ENCODE results near the gene NCBP2L.
A peak's percentile ranks its signal among the peaks of the same experiment; 100 is the strongest.

Gene NCBP2L

DNA sequence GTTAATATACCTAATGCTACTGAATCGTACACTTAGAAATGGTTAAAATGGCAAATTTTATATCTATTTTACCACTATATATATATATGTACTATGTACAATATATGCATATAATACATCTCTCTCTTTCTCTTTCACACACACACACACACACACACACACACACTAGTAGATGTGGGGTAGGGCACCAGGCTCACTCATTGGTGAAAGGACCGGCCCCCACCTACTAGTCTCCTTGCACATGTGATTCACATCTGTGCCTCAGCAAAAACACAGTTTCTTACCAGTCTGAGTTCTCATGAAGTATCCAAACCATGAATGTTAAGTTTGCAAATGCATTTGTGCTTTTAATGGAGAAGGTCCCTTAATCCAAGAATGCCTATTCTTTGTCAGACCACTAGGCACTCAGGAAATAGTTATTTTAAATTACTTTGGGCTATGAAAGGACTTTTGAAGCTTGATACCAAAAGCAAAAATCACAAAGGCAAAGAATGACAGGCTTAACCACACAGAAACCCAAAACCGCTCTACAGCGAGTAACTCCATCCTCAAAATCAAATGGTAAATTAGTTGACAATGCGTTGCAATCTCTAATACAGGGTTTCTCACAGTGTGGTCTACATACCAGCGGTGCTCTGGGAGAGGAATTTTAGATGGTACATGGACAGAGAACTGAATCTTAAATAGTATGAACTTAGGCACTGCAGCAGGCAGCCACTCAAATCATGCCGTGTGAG lies 7.8 kb upstream of the NCBP2L start:
- peaks cover 63% of the 10 kb centered on the region for H3K79me2 ChIP-seq (ENCODE audit: insufficient read depth, low read length)
- peaks cover 27% of the 10 kb centered on the region for H3K4me1 ChIP-seq (ENCODE audit: insufficient read depth, low read length, poor library complexity, severe bottlenecking)
- no peaks in the 10 kb centered on the region for H3K27me3 ChIP-seq (ENCODE audit: insufficient read depth, low read length, poor library complexity, severe bottlenecking)
- no peaks in the 10 kb centered on the region for H3K36me3 ChIP-seq (ENCODE audit: insufficient read depth, low read length)
- TF ChIP-seq CTCF (conservative IDR thresholded peaks at IDR 0.05; ENCODE audit: low read length), result no peak
- no peak for TF ChIP-seq EZH2phosphoT487 (IDR thresholded peaks at IDR 0.05; ENCODE audit: borderline replicate concordance)
- H3K9me3 ChIP-seq (ENCODE audit: insufficient read depth, low read depth, low read length), result no peaks in the 10 kb centered on the region
- H3K9ac ChIP-seq (ENCODE audit: low read depth, low read length, poor library complexity, severe bottlenecking), result no peak overlapping the region
- H3K9me2 ChIP-seq (replicated peaks; ENCODE audit: low read depth, low read length), result no peaks in the 10 kb centered on the region
- peaks cover 4% of the 10 kb centered on the region for H4K20me1 ChIP-seq (ENCODE audit: insufficient read depth, low read length, poor library complexity, severe bottlenecking)
- H3K4me3 ChIP-seq (ENCODE audit: low read length, poor library complexity, severe bottlenecking), result peak overlapping the region; percentile 10
- H3F3A ChIP-seq (ENCODE audit: low read depth), result no peaks in the 10 kb centered on the region
- H2AFZ ChIP-seq (ENCODE audit: low read length), result no peak overlapping the region
- peak overlapping the region; percentile 56 for H3K4me2 ChIP-seq (ENCODE audit: low read depth, low read length, poor library complexity, severe bottlenecking)

- Histone ChIP-seq H3K9me2 (replicated peaks; ENCODE audit: low read depth, low read length) (no peaks in the 10 kb centered on the region), H3K4me2 (ENCODE audit: low read depth, low read length, poor library complexity, severe bottlenecking) (peak overlapping the region; percentile 97), H3K27me3 (ENCODE audit: insufficient read depth, low read length, poor library complexity, severe bottlenecking) (no peaks in the 10 kb centered on the region), H3K36me3 (ENCODE audit: insufficient read depth, low read length) (no peaks in the 10 kb centered on the region), H3K9me3 (ENCODE audit: insufficient read depth, low read depth, low read length) (no peaks in the 10 kb centered on the region), H2AFZ (ENCODE audit: low read length) (no peak overlapping the region), H3K79me2 (ENCODE audit: insufficient read depth, low read length) (peaks cover 72% of the 10 kb centered on the region), H3K9ac (ENCODE audit: low read depth, low read length, poor library complexity, severe bottlenecking) (no peak overlapping the region), H3K4me3 (ENCODE audit: low read length, poor library complexity, severe bottlenecking) (peak overlapping the region; percentile 38), H4K20me1 (ENCODE audit: insufficient read depth, low read length, poor library complexity, severe bottlenecking) (peaks cover 4% of the 10 kb centered on the region), H3K4me1 (ENCODE audit: insufficient read depth, low read length, poor library complexity, severe bottlenecking) (peaks cover 37% of the 10 kb centered on the region), H3F3A (ENCODE audit: low read depth) (no peaks in the 10 kb centered on the region)
- TF ChIP-seq EZH2phosphoT487 (IDR thresholded peaks at IDR 0.05; ENCODE audit: borderline replicate concordance) (no peak), CTCF (conservative IDR thresholded peaks at IDR 0.05; ENCODE audit: low read length) (no peak)
Observed at GRCh38 chrX:107773206-107773605, 4.3 kb upstream of the NCBP2L start.

- no peak overlapping the region for H2AFZ ChIP-seq (ENCODE audit: low read length)
- H3K4me2 ChIP-seq (ENCODE audit: low read depth, low read length, poor library complexity, severe bottlenecking), result peak overlapping the region; percentile 97
- peak overlapping the region; percentile 89 for H3K9ac ChIP-seq (ENCODE audit: low read depth, low read length, poor library complexity, severe bottlenecking)
- peaks cover 4% of the 10 kb centered on the region for H4K20me1 ChIP-seq (ENCODE audit: insufficient read depth, low read length, poor library complexity, severe bottlenecking)
- TF ChIP-seq EZH2phosphoT487 (IDR thresholded peaks at IDR 0.05; ENCODE audit: borderline replicate concordance), result no peak
- no peak for TF ChIP-seq CTCF (conservative IDR thresholded peaks at IDR 0.05; ENCODE audit: low read length)
- peaks cover 64% of the 10 kb centered on the region for H3K79me2 ChIP-seq (ENCODE audit: insufficient read depth, low read length)
- no peaks in the 10 kb centered on the region for H3K36me3 ChIP-seq (ENCODE audit: insufficient read depth, low read length)
- H3K27me3 ChIP-seq (ENCODE audit: insufficient read depth, low read length, poor library complexity, severe bottlenecking), result no peaks in the 10 kb centered on the region
- H3F3A ChIP-seq (ENCODE audit: low read depth), result no peaks in the 10 kb centered on the region
- H3K4me1 ChIP-seq (ENCODE audit: insufficient read depth, low read length, poor library complexity, severe bottlenecking), result peaks cover 37% of the 10 kb centered on the region
- H3K4me3 ChIP-seq (ENCODE audit: low read length, poor library complexity, severe bottlenecking), result peak overlapping the region; percentile 87
- no peaks in the 10 kb centered on the region for H3K9me3 ChIP-seq (ENCODE audit: insufficient read depth, low read depth, low read length)
- no peaks in the 10 kb centered on the region for H3K9me2 ChIP-seq (replicated peaks; ENCODE audit: low read depth, low read length)
Observed at GRCh38 chrX:107773906-107774435, 3.6 kb upstream of the NCBP2L start.

Data from Loucy (cell line).